Astrocyte of the hippocampus (primary cell): ENCODE results near the gene GFRA4.

Experiments
- DNase-seq: peaks from one replicate; pipeline ENCODE4 v3.0.0; 2011; ENCODE audit warnings: low read depth, low spot score

The GFRA4 gene

GRCh38 chr20:3653921-3654320, 9.3 kb downstream of the GFRA4 start:
- DNase-seq: no peak

- no peak for DNase-seq
Observed at GRCh38 chr20:3652676-3653596, 10.3 kb downstream of the GFRA4 start.

- DNase-seq: no peak
Observed at GRCh38 chr20:3652221-3652620, 11.0 kb downstream of the GFRA4 start.

GRCh38 chr20:3651204-3651962, 11.8 kb downstream of the GFRA4 start:
- no peak for DNase-seq

GRCh38 chr20:3648951-3649350, 14.2 kb downstream of the GFRA4 start:
- no peak for DNase-seq

GRCh38 chr20:3647473-3647872, 15.7 kb downstream of the GFRA4 start:
- DNase-seq: no peak

GRCh38 chr20:3646651-3647050, 16.5 kb downstream of the GFRA4 start:
- no peak for DNase-seq

- no peak for DNase-seq
Observed at GRCh38 chr20:3646067-3646440, 17.1 kb downstream of the GFRA4 start.

GRCh38 chr20:3645309-3646066, 17.7 kb downstream of the GFRA4 start:
- DNase-seq: no peak

- no peak for DNase-seq
Observed at GRCh38 chr20:3640259-3640658, 22.9 kb downstream of the GFRA4 start.

- DNase-seq: no peak
Observed at GRCh38 chr20:3635346-3635745, 27.9 kb downstream of the GFRA4 start.

GRCh38 chr20:3633913-3634478, 29.2 kb downstream of the GFRA4 start:
- no peak for DNase-seq

- no peak for DNase-seq
Observed at GRCh38 chr20:3632311-3633004, 30.7 kb downstream of the GFRA4 start.

- DNase-seq: no peak
Observed at GRCh38 chr20:3631534-3631933, 31.7 kb downstream of the GFRA4 start.

- no peak for DNase-seq
Observed at GRCh38 chr20:3630429-3630828, 32.8 kb downstream of the GFRA4 start.

GRCh38 chr20:3629893-3630292, 33.3 kb downstream of the GFRA4 start:
- DNase-seq: no peak

GRCh38 chr20:3628502-3629314, 34.5 kb downstream of the GFRA4 start:
- no peak for DNase-seq

GRCh38 chr20:3627476-3627875, 35.7 kb downstream of the GFRA4 start:
- DNase-seq: no peak

- no peak for DNase-seq
Observed at GRCh38 chr20:3622406-3622805, 40.8 kb downstream of the GFRA4 start.

- DNase-seq: no peak
Observed at GRCh38 chr20:3621111-3621510, 42.1 kb downstream of the GFRA4 start.
